ENCODE measurements around the gene WNT7B. TPM values are rescaled to one million over a fixed set of nuclear protein-coding genes. Genes with fewer than 3 reads are reported as not detected.

Gene WNT7B
- 87.1 to 129 TPM (median 125 TPM) in 5 replicates for total RNA-seq (2022; extraction: Qiagen RNA extraction)

DNA sequence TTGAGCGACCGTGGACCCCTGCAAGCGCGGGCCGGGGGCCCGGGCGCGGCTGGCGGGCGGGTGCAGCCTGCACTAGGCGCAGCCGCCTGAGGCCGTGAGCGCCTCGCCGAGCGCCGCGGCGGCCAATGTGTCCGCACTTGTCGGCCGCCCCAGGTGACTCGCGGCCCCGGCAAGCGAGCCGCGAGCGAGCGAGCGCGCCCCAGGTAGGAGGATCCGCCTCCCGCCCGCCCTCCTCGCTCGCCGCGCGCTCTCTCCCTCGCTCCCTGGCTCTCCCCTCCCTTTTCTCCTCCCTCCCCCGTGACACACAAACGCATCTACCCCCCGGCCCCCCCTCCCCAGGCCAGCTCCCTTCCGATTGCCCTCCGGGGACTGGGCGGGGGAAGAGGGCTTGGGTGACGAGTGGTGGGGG, at the start of gene WNT7B:
TSS of gene WNT7B (minus strand) at position 160 of the 409 bp plus-strand sequence. CDS start 408 bp downstream, outside the sequence.

Other genes starting within 250 kb of the WNT7B start
- gene PPARA, start 173.4 kb upstream of the WNT7B start, total RNA-seq (2022; extraction: Qiagen RNA extraction) = 0.60 to 1.8 TPM (median 1.4 TPM) in 5 replicates